ENCODE data around the gene RNF4.
A peak's percentile ranks its signal among the peaks of the same experiment; 100 is the strongest.
"Not testable (repeated sequence)": the region's sequence is repeated elsewhere in the genome, so short reads cannot be mapped to it uniquely, and the experiment has no call there.

RNF4 gene

DNA sequence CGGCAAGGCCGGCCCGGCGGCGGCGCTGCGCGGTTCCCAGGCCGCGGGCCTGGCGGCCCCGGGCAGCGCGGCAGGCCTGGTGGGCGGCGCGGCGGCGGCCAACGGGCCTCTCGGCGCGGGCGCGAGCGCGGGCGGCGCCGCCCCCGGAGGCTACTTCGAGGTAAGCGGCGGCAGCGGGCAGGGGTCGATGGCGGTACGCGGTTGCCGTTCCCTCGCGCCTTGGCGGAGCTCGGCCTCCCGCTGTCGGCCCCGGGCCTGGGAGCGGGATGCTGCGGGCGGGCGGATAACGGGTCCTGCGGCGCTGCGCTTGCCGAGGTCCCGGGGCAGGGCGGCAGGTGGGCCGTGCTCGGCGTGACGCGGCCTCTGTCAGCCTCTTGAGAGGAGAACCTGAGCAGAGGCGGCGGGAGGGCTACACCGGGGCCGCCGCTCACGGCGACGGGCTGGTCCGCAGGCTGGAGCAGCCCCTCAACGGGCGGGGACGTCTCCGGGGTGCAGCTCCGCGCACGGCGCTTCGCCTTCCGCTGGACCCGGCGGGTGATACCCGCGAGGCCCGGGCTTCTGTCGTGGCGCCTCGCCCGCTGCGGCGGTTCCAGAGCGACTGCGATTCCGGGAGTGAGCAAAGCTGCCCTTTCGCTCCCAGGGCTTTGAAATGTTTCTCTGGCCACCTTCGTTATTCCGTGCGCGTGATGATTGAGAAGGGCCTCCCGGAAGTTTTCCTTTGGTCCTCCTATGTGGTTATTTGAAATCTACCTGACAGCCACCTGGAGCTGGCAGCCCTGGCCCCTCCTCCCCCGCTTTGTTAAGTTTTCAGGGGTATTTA lies 68.3 kb downstream of the RNF4 start:
- peak; percentile 74 for DNase-seq

DNA sequence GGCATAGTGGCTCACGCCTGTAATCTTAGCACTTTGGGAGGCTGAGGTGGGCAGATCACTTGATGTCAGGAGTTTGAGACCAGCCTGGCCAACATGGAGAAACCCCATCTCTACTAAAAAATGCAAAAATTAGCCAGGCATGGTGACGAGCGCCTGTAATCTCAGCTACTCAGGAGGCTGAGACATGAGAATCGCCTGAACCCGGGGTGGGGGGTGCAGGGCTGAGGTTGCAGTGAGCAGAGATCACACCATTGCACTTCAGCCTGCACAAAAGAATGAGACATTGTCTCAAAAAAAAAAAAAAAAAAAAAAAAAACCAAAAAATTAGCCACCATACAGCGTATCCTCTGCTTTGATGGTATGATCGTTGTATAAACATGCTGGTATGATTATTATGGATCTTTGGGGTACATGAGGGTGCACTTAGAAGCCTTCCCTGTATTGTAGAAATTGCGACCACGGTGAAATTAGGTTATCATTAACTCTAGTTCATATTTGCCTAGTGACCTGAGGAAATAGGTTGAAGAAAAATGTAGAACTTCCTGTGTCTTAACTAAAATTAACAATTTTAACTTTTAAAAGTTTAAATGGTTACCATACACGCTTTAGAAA lies 74.8 kb downstream of the RNF4 start:
- not testable (repeated sequence) for DNase-seq

DNA sequence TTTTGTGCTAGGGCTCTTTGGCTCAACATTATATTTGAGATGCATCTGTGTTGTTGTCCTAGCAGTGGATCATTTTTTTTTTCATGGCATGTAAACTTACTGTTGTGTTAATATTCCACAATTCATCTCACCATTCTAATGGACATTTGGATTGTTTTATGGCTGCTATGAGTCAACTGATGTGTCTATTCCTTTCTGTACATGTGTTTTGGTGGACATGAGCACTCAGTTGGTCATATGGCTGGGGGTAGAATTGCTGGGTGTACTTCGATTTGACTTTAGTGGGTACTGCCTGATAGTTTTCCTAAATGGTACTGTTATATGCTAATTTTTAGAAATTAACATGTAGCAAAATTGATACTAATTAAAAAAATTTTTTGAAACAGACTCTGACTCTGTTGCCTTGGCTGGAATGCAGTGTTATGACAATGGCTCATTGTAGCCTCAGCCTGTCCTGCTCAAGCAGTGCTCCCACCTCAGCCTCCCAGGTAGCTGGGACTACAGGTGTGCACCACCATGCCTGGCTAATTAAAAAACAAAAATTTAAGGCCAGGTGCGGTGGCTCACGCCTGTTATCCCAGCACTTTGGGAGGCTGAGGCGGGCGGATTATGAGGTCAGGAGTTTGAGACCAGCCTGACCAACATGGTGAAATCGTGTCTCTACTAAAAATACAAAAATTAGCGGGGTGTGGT lies 76.6 kb downstream of the RNF4 start:
- DNase-seq = peak; percentile 3

DNA sequence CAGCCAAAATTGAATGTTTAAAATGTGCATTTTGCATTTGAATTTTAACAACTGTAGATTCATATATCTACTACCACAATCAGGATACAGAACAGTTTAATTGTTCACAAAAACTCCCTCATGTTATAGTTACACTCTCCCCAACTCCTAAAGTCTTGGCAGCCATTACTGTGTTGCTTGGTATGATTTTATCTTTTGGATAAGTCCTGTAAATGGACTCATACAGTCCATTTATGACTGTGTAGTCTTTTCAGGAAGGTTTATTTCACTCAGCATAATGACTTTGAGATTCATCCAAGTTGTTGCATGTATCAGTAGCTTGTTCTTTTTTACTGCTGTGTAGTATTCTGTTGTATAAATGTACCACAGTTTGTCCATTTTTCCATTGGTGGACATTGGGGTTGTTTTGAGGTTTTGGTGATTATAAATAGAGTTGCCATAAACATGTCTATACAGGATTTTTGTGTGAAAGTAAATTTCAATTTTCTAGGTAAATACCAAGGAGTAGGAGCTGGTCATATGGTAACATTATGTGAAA lies 77.4 kb downstream of the RNF4 start:
- no peak for DNase-seq

DNA sequence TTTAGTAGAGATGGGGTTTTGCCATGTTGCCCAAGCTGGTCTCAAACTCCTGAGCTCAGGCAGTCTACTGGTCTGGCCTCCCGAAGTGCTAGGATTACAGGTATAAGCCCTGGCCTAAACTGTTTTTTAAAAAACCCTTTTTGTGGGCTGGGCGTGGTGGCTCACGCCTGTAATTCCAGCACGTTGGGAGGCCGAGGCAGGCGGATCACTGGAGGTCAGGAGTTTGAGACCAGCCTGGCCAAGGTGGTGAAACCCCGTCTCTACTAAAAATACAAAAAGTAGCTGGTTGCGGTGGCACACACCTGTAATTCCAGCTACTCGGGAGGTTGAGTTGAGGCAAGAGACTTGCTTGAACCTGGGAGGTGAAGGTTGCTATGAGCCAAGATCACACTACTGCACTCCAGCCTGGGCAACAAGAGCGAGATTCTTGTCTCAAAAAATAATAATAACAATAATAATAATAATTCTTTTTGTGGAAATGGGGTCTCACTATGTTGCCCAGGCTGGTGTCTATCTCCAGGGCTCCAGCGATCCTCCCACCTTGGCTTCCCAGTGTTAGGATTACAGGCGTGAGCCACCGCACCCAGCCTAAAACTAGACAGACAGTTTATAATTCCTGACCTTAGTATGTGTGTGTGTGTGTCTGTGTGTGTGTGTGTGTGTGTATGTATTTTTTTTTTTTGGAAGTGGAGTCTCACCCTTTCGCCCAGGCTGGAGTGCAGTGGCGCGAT lies 78.2 kb downstream of the RNF4 start:
- DNase-seq = not testable (repeated sequence)

DNA sequence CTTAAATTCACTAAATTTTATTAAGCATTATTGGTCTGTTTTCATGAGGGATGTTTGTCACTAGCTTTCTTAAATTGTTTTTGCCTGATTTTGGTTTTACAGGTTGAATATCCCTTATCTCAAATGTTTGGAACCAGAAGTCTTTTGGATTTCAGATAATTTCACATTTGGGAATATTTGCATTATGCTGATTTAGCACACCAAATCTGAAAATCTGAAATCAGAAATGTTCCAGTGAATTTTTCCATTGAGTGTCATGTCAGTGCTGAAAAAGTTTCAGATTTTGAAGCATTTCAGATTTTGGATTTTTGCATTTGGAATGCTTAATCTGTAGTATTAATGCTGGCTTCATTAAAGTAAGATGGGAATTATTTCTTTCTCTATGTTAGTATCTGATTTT lies 82.2 kb downstream of the RNF4 start:
- no peak for DNase-seq

DNA sequence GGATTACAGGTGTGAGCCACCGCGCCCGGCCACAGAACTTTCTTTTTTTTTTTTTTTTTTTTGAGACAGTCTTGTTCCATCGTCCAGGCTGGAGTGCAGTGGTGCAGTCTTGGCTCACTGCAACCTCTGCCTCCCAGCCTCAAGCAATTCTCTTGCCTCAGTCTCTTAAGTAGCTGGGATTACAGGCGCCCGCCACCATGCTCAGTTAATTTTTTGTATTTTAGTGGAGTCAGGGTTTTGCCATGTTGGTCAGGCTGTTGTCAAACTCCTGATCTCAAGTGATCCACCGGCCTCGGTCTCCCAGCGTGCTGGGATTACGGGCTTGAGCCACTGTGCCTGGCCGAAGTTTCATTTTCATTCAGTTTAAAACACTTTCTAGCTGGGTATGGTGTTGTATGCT lies 83.9 kb downstream of the RNF4 start:
- no peak for DNase-seq

DNA sequence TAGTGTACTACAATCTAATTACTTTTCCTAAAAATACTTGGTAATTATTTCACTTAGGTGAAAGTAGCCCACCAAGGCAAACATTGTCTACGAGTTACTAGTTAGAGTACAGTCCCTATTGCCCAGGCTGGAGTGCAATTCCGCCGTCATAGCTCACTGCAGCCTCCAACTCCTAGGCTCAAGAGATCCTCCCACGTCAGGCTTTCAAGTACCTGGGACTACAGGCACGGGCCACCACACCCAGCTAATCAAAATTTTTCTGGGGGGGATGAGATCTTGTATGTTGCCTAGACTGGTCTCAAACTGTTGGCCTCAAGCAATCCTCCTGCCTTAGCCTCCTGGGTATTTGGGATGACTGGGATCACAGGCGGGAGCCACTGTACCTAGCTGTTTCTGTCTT lies 89.4 kb downstream of the RNF4 start:
- no peak for DNase-seq

DNA sequence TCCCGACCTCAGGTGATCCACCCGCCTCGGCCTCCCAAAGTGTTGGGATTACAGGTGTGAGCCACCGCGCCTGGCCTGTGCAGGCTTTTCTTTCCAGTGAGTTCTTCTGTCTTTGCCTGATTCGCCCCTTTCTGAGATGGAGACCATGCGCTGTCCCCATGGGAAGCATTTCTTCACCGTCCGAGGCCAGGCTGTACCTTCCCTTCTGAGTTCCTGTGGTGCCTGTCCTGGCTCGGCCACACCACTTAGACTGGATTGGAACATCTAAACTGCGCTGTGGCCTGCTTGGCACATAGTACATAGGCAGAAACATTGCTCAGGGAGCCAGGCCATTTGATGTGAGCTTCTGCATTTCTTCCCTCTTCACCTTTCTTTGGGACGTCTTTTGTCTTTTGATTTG lies 91.3 kb downstream of the RNF4 start:
- DNase-seq = no peak
